Activated CD4-positive, alpha-beta T cell treated with anti-CD3 and anti-CD28 coated beads for 1 hour (primary cell): ENCODE measurements around the gene SRD5A2.
"Not testable (repeated sequence)": the region's sequence is repeated elsewhere in the genome, so short reads cannot be mapped to it uniquely, and the experiment has no call there.

Experiments used
- DNase-seq: peaks from one replicate; pipeline ENCODE4 v3.0.0-alpha.2; 2020

SRD5A2 gene

DNA sequence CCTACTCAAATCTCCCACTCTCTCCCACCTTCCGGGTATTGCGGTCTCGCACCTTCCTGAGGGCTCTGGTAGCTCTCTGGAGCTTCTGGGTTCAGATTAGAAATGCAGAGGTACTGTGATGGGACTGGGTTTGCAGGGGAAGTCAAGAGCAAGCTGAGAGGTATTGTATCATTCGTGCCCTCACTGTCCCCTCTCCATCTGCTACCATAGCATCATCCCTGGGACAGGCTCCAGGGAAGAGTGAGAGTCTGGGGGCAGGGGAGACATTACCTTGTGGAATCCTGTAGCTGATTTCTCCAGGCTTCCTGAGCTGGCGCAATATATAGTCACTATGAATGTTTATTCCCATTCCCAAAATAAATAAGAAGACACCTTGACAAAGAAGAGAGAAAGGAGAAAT, 49.6 kb downstream of the SRD5A2 start:
- DNase-seq: no peak

DNA sequence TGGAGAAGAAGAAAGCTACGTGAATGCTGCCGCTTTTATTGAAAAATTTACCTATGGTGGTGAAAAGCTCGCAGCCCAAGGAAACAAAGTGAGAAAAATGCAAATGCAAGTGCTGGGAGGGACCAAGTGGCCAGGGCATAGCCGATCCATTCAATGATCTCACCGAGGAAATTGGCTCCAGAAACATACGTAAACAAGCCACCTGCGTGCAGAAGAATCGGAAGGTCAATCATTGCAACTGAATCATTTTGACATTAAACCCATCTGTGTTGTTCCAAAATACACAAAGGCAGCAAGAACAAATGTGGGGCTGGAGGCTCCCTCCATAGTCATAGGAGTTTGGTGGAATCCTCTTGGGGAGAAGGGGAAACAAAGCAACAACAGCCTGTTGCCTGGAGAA, 51.5 kb downstream of the SRD5A2 start:
- no peak for DNase-seq

DNA sequence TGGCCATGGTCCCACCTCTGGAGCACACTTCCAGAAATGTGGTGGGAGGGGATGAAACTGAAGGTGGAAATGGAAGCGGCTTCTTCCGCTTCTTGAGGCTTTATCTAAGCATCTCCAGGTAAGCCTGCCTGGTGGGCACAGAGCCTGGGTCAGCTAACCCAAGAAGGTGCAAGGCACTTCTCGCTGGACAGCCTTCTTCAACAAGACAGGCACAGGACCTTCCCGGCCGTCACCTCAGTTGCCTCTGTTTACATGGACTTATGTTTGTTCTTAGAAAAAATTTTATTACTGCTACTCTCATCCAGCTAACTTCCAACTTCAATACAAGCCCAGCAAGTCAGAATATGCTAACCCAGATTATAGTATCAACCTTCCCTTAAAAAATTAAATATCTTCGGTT, 51.9 kb downstream of the SRD5A2 start:
- no peak for DNase-seq

DNA sequence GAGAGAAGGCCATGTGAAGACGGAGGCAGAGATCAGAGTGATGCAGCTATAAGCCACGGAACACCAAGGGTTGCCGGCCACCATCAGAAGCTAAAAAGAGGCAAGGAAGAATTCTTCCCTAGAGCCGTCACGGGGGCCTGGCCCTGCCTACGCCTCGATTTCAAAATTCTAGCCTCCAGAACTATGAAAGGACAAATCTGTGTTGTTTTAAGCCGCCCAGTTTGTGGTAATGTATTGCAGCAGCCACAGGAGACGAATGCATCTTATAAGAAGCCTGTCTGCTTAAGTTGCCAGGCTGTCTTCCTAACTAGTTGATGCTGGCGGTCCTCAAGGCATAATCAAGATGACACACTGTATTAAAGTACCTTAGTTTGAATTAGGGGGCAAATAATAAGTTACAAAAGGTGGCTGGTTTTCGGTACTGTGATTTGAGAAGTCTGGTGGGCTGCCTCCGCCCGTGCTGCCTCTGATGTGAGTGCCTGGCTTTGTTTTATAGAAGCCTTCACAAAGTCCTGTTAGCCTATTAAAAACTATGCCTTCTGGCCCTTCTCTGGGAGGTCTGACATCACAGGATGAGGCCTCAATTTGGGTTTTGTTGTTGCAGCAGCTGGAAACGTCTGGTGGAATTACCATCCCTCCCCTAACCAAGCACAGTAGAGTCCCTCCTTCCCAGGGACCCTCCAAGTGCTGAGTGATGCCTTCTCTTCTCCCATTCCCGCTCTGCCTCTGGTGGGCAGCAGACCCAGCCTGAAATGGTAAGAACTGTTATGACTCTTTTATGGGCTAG, 53.6 kb downstream of the SRD5A2 start:
- DNase-seq: no peak

DNA sequence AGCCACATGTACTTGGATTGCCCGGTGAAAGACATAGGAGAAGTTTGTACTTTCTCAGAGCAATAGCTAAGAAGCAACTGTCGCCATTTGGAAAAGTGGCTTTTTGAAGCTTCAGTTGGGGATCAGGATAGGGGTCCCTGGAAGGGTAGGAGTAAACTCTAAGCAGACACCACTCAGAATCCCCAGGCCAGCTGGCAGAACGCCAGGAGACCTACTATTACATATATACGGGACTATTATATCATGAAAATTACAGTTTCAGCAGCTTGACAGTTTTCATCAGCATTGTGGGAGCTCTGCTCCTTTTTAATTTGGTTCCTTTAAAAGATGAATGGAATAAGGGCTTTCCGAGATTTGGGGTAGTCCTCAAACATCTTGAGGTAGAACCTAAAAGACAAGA, 54.9 kb downstream of the SRD5A2 start:
- no peak for DNase-seq

DNA sequence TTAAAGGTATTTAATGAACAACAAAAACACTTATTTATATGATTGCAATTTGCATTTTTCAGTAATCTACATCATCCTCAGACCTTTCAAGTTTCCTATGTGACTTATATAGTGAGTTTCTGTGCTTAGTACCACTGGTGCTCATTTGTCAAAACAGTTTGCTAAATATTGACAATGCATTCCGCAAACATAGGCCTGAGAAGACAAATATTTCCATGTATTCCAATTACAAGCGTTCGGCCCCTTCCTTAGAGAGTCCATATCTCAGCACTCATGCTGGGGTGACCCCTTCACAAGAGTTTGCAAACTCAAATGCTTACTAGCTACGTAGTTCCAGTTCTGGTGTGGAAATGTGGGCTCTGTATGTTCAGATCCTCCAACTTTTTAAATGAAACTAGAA, 56.1 kb downstream of the SRD5A2 start:
- DNase-seq: no peak

DNA sequence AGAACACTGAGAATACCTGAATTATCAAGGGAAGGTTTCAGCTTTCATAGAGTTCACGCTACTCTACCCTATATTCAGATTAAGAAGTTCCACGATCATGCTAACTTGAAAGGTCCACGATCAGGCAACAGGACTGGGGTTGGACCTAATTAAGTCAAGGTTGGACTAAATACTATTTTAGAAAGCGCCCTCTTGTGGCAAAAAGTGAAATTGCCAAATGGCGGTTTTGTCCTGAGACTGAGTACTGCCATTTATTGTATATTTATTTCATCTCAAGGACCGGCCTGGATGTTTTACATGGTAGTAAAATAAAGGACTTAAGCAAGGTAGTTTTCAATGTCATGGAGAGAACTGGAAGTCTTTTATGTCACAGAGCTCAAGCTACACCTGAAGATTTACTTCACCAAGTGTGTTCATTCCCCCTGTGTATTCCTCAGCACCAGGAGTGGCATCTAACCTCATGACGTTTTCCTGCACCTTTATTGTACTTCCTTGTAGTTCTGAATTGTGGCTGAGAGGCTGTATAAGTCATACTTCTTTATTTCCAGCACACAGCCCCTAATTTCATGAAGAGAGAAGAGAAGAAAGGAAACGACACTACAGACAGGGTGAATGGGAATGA, 56.8 kb downstream of the SRD5A2 start:
- DNase-seq: peak; percentile 10

DNA sequence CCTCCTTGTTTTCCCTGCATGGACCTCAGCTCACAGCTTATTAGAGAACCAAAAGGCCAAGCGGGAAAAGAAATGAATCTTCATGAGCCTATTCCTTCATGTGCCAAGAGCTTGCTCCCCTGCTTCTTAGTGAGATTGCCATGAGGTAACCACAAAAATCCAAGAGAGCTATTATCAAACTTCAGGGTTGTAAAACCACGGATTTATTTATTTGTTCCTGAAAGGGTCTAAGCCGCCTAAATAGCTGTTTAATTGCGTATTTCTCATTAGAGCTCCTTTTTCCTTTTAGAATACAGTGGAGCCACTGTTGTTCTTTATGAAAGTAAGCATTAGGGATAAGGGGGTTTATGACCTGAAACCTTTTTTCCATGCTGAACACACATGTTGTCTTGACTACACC, 58.0 kb downstream of the SRD5A2 start:
- no peak for DNase-seq

DNA sequence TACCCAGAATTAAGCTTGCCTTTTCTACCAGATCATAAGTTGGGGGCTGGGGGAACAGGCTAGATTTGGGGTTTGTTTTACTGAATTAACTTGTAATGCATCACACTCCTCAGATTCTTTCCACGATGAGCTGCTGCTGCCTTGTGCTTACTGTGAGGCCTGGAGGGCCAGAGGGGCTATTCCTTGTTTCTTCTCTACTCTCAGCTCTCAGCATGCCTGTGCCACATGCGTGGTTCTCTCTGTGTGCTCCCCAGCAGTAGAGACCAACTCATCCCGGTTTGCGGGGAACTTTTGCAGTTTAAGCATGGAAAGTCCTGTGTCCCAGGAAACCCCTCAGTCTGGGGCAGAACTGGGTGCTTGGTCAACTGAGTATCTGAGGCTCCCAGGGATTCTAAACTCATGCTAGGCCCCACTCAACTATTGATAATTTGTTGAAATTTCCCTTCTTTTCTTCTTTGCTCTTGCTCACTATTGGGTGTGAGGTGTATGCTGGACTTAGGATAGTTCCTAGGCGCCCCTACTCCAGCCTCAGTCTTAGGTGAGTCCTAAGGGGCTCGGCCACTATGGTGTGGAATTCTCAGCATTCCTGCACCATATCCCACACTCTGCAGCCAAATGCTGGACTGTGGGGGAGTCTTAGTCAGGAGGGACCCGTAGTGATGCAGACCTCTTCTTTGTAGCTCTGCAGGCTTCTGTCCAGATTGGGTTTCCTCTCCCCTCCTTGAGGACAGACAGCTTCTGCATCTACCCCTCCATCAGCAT, 63.1 kb downstream of the SRD5A2 start:
- no peak for DNase-seq

DNA sequence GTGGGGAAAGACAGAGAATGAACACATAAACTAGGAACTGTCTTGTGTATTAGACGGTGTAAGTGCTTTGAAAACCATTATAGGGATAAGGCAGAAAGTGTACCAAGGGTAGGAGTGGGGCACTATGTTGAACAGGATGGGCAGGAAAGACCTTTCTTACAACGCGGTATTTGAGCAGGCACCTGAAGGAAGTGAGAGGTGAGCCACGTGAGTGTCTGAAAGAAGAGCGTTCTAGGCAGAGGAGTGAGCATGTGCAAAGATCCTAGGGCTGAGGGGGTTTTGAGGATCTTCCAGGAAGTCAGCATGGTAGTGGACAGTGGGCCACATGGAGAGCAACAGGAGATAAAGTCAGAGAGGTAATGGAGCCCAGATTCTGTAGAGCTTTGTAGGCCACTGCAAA, 65.2 kb downstream of the SRD5A2 start:
- no peak for DNase-seq

DNA sequence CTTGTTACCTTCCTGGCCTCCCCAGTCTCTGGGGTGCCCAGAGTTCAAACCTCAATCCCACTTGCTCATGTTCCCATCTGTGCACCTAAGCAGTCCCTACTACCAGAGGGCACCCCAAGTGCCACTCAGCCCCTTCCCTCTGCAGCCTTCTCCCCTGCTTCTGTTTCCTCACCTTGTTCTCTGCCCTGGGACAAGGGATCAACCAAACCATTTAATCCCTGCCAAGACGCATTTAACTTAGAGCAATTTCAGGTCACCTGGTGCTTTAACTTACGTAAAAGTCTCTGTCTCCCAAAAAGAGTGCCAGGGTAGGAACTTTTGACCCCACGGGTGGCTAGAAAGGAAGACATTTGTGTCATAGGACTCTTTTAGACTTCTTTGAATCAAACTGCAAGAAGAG, 67.2 kb downstream of the SRD5A2 start:
- no peak for DNase-seq

DNA sequence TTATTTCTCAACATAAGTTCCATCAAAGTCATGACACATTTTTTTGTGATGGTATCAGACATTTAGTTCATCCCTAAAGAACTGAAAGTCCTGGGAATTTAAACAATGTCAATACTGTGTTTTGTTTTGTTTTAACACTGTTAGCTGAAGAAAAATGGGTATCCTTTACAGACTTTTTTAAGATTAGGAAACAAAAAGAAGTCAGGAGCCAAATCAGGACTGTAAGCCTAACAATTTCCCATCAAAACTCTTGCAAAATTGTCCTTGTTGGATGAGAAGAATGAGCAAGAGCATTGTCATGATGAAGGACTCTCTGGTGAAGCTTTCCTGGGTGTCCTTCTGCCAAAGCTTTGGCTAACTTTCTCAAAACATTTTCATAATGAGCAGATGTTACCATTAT, 69.4 kb downstream of the SRD5A2 start:
- no peak for DNase-seq

DNA sequence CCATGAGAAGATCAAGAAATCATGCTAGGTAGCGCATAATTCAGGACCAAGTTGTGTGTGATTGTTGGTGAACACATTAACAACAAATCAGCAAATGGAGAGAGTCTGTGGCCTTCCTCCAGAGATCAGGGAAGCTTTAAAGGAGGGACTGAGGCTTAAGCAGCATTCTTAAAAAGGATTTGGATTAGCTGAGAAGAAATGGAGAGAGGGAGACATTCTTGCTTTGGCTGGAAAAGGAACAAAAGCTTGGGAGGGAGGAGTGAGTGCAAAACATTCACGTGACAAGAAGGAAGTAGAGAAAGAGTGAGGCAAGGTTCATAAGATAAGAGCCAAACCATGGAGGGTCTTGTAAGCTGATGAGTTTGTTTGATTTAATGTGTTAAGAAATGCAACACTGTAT, 75.6 kb downstream of the SRD5A2 start:
- no peak for DNase-seq

DNA sequence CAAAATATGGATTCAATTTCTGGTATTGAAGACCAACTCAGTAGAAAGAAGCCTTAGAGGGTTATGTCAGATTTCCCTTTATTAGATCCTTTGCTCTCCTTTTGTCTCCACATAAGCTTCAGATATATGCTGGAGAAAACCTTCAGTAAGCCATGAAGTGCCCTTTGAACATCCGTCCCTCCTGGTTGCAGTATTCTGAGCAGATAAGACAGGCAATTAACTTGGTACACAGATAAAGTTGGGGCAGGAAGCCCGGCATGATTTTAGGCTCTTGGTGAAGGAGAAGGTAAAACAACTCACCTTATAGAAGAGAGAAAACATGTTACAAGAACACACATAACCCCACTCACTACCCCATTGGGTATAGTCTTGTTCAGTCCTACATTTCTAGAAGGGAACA, 76.4 kb downstream of the SRD5A2 start:
- no peak for DNase-seq

DNA sequence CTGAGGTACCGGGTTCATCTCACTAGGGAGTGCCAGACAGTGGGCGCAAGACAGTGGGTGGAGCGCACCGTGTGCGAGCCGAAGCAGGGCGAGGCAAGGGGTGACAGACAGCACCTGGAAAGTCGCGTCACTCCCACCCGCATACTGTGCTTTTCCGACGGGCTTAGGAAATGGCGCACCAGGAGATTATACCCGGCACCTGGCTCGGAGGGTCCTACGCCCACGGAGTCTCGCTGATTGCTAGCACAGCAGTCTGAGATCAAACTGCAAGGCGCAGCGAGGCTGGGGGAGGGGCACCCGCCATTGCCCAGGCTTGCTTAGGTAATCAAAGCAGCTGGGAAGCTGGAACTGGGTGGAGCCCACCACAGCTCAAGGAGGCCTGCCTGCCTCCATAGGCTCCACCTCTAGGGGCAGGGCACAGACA, 84.3 kb downstream of the SRD5A2 start:
- DNase-seq: not testable (repeated sequence)

DNA sequence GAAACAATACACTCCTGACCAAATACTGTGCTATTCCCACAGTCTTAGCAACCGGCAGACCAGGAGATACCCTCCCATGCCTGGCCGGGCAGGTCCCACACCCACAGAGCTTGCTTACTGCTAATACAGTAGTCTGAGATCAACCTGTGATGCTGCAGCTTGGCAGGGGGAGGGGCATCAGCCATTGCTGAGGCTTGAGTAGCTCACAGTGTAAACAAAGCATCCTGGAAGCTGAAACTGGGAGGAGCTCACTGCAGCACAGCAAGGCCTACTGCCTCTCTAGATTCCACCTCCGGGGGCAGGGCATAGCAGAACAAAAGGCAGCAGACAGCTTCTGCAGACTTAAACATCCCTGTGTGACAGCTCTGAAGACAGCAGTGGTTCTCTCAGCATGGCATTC, 91.4 kb downstream of the SRD5A2 start:
- not testable (repeated sequence) for DNase-seq

DNA sequence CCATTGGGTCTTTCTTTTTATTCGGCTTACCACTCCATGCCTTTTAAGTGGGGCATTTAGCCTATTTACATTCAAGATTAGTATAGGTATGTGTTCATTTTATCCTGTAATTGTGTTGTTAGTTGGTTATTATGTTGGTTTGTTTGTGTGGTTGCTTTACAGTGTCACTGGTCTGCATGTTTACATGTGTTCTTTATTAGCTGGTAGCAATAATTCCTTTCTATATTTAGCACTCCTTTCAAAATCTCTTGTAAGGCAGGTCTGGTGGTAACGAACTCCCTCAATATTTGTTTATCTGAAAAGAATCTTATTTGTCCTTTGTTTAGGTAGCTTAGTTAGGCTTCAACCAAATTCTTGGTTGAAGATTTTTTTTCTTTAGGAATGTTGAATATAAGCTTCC, 97.5 kb downstream of the SRD5A2 start:
- DNase-seq: no peak

DNA sequence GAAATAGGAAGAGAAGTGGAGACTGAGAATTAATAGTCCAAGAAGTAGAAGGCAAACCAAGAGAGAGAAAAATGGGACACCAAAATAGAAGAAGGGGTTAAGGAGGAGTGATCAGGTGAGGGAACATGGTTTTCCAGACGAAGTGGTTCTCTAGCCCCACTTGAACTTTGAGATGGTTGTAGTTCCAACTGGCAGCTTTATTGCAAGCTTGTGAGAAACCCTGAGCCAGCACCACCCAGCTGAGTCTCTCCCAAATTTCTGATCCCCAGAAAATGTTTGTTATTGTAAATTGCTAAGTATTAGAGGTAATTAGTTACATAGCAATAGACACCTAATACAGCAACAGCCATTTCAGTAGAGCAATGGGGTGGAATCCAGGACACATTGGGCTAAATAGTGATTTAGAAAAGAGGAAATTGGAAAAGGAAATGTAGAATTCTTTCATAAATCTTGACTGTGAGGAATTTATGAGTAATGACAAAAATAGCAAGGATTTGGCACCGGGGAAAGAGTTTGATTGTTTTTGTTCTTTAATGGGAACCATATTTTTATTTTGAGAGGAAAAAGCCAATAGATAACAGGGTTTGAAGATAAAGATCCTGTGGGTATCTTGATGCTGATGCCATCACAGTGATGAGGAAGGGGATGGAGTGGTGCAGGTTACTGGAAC, 104.1 kb downstream of the SRD5A2 start:
- no peak for DNase-seq

DNA sequence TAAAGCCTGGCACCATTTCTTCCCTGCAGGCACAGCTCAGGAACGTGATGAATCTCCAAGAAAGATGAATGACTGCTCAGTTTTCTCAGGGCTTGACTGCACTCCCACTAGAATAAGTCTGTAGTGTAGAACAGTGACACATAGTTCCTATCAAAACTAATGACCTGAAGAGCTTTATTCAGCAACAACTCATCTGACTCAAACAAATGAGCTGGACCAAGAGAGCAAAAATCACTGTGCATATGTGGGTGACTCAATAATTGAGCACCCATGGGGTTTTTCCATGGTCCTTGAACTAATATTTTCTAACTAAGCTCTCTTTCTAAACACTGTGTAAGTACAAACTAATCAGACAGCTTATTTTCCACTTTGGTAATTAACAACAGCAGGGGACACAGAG, 105.0 kb downstream of the SRD5A2 start:
- DNase-seq: no peak

DNA sequence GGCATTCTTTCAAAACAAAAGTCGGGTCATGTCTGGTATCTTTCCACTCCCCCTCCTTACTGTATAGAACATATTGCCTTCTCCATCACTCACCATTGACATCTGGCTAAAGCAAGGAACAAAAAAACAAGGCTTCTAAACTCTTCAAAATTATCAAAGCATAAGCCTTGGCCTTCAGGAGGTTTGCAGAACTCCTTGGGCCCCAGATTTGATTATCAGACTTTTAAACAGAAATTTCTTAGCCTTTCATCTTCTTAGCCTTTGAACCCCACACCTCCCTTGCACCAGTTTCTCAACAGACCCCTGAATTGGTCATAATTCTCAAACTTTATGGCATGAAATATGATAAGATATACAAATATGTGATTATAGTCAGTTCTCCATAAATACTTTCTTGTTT, 106.4 kb downstream of the SRD5A2 start:
- DNase-seq: no peak
